Suppressor macrophage (primary cell): Measurements from ENCODE around the gene TRIM31.
"Not testable (repeated sequence)": the region's sequence is repeated elsewhere in the genome, so short reads cannot be mapped to it uniquely, and the experiment has no call there.

ENCODE experiments used
- DNase-seq, 4 experiments: peaks; one replicate each; pipeline ENCODE4 v3.0.0-alpha.2; 2020 to 2022

TRIM31 gene

DNA sequence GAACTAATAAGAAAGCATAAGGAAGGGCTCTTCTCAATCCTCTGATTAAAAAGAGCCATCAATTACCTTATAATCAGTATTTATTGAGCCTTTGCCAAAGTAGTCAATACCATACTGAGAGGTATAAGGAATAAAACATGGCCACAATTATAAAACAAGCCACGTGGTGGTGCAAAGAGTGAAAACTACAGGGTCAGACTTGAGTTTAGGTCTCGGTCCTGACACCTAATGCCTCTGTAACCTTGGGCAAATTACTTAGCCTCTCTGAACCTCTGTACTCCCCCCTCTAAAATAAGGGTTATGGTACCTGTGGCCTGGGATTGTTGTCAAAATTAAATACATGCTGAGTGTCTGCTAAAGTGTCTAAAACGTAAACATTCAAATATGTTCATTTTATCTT, 36.3 kb upstream of the TRIM31 start:
- DNase-seq: no peak

DNA sequence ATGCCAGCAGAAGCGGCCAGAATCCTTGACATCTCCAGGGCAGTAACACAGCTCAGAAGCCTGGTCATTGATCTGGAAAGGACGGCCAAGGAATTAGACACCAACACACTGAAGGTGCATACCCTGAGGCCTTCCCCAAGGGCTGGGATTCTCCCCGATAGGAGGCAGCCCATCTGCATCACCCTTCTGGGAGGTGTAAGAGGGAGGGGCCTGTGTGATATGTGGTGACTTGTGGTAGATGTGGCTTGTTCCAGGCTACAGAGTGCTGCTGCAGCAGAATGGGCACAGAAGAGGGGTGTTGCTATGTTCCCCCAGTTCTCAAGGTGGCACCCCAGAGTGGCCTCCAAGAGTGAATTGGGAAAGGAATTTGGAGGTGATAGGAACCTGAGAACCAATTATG, 34.2 kb upstream of the TRIM31 start:
- no peak for DNase-seq

DNA sequence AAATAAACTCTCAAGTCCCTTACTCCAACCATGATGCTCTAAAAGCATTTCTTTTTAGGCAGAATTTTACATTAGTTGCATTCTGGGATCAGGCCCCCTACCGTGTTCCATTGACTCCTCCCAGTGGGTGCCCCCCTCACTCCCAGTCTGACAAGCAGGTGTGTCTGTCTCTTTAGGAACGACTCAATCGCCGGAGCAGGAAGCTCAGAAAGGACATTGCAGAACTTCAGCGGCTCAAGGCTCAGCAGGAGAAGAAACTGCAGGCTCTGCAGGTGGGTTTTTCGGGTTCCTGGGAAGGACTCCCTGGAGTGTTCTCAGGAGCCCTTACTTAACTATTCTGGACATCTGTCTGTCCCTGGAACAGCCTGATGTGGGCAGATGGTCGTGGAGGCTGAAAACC, 32.9 kb upstream of the TRIM31 start:
- DNase-seq: no peak

DNA sequence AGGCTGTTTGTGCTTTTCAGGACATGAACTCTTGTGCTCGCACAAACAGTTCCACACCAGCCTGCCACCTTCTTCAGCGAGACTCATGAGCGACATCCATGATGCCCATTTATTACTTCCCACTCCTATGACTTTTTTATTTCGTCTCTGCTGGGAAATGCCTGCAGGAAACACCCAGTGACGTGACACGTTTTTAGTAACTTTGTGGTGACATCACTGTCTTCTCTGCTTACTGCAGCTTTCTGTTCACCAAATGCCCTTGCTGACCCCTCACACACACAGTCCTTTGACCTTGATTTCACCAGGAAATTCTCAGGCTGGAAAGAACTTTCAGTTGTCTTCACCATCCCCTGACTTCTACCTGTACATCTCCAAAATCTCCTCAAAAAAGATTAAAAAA, 31.9 kb upstream of the TRIM31 start:
- no peak for DNase-seq

DNA sequence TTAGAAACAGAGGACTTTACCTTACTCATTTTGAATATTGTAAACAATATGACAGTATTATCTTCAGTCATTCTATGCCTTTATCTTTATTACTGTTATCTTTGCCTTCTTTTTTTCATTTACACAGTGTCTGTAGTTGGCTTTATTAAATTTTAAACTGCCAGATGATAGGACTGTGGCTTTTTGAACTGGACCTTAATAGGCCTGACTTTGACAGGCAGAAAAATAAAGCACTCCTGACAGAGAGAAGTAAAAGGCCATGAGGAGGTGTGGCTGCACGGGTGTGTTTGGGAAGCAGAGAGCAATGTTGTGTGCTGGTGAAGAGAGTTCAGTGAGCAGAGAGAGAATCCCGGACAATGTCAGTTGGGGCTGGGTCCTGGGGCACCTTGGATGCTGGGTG, 30.9 kb upstream of the TRIM31 start:
- DNase-seq: no peak

DNA sequence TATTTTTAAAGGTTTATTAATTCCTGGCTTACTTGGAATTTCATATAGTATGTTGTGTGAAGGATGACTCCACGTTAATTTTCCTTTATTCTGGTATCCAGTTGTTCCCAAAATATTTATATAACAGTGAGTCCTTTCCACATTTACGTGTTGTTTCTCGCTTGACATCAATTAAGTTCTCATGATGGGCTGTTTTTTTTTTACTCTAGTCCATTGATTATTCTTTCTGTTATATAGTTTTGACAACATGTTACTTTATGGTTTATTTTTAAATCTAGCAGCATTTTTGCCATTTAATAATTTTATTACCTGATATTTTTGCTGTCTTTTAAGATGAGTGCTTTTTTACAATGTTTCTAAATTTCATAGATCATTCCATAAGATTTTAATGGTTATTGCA, 29.8 kb upstream of the TRIM31 start:
- DNase-seq: no peak

DNA sequence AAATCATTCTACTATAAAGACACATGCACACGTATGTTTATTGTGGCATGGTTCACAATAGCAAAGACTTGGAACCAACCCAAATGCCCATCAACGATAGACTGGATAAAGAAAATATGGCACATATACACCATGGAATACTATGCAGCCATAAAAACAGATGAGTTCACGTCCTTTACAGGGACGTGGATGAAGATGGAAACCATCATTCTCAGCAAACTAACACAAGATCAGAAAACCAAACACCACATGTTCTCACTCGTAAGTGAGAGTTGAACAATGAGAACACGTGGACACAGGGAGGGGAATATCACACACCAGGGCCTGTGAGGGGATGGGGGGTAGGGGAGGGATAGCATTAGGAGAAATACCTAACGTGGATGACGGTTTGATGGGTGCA, 27.4 kb upstream of the TRIM31 start:
- not testable (repeated sequence) for DNase-seq

DNA sequence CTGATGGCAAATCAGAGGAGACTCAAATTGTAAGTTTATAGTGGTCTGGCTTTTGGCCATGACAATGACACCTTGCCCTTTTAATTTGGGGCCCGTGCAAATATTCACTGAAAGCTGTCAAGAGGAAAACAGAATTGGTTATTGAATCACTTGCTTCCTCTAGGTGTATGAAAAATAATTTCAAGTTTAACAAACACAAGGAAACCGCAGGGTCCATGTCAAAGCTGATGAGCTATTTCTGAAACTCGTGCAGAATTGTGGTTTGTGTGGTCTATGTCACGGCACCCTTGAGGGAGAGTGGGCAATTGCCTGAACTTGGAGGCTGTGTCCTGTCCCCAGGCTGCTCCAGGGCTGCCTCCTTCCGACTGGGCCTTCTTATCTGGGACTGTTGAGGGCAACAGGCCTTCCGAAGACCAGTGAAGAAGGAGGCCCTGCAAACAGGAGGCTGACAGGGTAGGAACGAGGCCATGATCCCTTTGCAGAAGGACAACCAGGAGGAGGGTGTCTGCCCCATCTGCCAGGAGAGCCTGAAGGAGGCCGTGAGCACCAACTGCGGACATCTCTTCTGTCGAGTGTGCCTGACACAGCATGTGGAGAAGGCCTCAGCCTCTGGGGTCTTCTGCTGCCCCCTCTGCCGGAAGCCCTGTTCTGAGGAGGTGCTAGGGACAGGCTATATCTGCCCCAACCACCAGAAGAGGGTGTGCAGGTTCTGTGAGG, 23.8 kb upstream of the TRIM31 start:
- no peak for DNase-seq

DNA sequence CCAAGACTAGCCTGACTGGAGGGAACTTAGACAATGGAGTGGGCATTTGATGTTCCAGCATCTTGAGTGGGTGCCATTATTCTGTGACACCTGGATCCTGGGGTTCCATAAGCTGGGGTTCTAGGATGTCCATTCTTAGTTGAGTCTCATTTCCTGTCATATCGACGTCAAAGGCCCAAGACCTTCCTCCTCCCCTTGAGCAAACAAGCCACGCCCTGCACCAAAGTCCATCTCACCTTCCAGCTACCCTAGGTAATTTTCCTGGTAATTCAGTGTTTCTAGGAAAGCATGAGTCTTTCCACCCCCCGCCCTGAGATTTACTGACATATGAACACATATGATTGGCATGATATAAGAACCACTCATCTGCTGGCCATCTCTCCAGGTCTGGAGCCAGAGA, 22.9 kb upstream of the TRIM31 start, which contains the start of gene TRIM40:
Gene TRIM40 (plus strand): TSS at position 384 of the 400 bp plus-strand sequence. CDS start 897 bp downstream, outside the sequence.
- DNase-seq: no peak

DNA sequence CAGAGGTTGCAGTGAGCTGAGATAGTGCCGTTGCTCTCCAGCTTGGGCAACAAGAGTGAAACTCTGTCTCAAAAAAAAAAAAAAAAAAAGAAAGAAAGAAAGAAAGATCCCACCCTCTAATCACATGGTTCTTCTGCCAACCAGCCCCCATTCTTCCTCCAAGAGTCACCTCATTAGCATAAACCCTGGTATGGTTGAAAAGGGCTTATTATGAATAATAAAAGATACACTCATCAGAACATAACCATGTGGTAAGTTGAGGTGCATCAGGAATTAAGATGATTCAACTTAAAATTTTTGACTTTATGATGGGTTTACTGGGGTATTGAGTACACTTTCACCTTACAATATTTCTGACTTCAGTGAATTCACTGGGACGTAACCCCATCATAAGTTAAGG, 22.3 kb upstream of the TRIM31 start:
- no peak for DNase-seq

DNA sequence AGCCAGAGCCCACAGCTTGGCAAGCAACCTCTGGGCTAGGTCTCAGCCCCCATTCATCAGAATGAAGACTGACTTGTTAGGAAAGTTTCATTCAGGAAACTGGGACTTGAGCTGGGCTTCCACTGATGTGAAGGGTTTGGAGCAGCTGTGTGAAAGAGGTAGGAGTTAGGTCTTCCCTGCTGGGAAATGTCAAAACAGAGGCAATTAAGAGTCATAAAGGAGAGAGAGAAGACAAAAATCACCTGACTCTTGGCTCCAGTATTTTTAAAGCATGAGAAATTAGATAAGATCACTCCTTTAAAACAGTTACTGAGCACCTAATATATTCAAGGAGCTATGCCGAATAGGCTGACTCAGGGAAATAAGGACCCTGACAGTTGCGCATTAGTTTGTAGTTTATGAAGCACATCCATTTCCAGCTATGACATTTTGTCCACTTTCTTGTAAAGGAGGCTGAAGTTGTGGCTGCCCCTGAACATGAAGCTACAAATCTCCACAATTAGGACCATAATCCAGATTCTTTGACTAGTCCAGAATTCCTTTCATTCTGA, 19.1 kb upstream of the TRIM31 start:
- no peak for DNase-seq

DNA sequence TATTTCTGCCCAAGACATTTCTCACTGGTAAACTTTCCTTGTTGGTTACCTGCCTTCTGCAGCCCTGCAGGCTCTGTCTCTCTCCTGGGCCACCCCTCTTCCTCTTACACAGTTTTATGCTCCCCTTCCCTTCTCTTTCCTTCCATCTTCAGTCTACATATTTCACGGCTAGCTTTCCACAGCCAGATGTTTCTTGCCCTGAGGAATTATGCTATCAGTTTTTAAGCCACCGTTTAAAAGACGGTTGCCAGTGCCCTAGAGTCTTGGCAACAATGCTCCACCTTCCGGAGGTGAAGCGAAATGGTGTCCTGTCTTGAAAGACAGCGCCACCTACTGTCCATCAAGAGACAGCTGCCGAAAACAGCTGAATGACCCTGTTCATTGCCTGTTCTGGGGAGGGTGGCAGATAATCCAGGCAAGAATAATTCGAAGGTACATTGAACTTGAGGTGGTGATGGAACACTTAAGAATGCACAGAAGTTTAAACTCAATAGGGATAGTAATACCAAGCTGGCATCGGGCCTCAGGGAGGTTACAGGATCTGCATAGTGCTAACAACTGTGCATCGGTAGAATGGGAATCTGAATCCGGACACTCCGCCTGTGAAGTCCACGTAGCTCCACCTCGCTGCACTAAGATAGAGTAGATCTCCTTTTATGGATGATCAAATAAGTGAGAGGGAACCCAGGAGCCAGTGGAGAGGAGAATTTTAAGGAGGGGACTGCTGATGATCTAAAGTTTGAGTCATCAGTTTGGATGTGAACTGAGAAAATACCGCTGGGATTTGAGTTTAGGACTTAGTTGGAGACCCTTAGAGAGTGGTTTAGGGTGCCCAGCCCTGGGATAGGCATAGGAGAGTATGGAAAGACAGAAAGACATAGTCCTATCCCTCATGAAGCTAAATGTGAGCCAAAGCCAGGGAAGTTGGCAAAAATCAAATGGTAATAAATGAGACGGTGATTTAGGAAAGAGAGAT, 18.3 kb upstream of the TRIM31 start:
- peak; percentile 81 to 93 (median 88) for DNase-seq

DNA sequence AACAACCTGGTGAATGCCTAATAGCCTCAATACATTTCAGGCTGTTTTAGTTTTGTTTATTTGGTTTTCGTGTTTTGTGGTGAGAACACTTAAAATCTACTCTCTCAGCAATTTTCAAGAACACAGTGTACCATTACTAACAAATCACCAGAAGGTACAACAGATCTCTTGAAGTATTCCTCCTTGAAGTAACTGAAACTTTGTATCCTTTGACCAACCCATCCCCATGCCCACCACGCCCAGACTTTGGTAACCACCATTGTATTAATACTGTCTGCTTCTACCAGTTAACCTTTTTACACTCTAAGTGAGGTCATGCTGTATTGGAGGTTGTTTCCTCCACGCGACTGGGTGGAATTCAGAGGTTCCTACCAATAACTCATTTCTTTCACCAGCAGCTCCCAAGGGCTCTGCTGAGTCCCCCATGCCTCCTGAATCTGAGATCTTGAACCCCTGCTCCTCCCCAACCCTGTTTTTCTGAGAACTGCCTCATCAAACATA, 17.3 kb upstream of the TRIM31 start:
- DNase-seq: no peak

DNA sequence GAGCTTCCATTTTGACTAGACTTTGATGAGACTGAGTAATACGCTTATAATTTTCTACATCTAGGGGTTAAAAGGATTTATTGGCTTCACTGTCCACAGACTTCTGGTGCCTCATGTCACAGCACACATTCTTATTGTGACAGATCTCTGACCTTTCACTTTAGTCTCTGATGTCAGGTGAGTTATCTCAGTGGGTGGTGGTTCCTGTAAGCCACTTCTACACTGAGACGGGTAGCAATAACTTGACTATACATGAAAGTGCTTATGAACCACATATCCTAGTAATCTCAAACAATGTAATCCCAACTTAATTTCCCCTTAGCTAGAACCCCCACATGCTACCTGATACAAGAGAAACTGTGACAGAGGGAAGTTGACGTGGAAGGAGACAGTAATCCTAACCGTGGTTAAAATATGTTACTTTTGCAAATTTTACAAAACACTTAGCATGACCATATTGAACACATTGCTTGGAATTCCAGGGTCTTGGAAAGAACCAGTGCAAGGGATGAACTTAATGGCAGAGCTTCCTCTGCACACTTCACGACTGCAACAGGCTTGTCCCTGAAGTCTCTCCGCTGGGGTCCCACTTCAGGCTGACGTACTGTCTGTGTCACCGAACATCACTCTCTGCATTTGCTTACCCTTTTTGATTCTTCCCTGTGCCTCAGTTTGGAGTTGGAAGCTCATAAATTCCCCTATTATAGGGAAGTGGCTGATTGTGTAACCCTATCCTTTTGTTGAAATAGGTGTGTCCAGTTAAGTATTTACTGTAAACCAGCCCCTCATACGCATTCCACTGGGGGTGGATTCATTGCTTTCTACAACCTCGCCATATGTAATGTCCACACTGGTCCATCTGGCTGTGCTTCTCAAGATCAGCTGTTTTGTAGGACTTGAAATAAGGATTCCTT, 16.6 kb upstream of the TRIM31 start:
- DNase-seq: peak in 3 of 4 experiments; percentile 12 to 45 (median 32)

DNA sequence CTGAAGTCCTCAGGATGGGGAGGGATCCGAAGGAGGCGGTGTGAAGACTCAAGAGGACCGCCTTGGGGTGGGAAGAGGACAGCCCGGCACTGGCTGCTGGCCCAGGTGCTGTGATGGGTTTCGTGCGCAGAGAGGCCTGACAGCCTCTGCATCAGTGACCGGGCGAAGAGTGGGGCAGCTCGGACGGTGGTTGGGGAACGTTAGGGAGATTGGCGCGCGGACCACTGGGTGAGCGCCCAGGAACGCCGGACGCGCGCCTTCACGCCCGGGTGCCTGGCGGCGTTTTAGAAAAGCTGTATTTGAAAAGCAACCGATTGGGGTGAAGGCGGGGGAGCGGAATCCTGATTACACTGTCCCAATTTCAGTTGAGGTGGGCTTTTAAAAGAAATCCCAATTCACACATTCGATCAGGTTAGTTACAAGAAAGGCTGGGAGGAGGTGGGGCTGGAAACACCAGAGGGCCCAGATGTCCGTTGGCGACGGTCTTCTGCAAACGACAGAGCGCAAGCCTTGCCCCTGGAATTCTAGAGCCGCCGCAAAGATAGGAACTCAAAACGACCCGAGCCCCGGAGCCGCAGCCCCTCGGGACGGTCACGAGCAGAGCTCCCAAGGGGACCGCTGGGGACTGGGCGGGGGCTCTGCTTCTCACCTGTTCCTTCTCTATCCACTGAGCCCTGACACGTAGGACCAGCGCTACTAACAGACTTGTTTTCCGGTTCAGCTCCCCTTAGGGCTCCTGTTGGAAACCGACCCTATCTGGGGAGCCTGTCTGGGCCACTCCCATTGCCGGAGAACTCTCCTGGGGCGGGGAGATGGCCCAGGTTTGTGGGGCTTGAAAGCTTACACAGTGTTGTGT, 14.6 kb upstream of the TRIM31 start:
- DNase-seq: no peak

DNA sequence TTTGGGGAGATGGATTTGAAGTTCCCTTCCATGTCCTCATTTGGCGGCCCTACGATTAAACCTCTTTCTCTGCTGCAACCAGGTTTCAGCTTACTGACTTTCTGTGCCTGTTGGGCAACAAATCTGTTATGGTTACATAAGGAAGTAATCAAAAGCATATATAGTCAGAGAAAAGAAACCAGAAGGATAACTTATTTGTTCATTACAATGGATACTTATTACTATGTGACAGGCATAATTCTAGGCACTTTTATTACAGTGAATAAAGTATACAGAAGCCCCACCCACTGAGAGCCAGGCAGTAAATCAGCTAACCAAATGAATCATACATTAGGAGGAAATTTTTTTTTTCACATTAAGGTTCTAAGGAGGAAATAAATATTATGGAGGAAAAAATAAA, 9.6 kb upstream of the TRIM31 start:
- peak in 3 of 4 experiments; percentile 21 to 44 (median 27) for DNase-seq

DNA sequence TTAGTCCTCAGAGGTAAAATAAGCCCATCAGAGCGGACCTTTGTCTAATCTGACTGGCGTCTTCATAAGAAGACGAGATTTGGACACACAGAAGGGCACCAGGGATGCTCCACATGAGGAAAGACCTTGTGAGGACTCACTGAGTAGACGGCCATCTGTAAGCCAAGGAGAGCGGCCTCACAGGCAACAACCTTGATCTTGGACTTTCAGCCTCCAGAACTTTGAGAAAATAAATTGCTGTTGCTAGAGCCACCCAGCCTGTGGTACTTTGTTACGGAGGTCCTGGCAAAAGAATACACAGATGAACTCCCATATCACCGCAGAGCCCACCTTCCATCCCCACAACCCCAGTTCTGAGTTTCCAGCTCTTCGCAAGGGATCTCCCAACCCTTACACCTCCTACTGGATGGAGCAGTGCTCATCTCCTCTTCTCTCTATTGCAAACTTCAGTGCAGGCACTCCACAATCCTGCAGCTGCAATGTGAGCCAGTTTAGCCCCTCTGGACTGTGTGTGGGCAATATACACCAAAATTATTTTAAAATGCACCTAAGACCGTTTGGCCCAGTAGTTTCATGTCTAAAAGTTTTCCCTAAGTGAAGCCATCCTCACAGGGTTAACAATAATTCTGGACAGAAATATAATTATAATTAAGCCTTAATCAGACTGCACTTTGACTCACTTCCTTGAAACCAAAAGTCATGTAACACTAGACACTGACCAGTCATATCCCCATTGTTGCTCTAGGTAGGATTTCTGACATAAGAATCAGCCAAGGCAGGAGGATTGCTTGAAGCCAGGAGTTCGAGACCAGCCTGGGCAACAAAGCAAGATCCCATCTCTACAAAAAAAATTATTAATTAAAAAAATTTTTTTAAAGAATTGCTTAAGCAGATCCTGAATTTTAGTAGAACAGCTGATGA, 8.8 kb upstream of the TRIM31 start:
- DNase-seq: no peak

DNA sequence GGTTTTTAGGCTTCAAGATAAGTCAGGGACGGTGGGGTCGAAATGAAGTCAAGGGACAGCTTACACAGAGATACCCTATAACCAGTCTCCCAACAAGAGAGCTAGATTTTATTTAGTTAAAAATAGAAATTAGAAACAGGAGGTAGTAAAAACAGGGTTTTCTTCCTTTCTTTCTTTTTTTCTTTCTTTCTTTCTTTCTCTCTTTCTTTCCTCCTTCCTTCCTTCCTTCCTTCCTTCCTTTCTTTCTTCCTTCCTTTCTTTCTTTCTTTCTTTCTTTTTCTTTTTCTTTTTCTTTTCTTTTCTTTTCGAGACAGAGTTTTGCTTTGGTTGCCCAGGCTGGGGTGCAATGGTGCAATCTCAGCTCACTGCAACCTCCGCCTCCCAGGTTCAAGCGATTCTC, 5.8 kb upstream of the TRIM31 start:
- DNase-seq: not testable (repeated sequence)

DNA sequence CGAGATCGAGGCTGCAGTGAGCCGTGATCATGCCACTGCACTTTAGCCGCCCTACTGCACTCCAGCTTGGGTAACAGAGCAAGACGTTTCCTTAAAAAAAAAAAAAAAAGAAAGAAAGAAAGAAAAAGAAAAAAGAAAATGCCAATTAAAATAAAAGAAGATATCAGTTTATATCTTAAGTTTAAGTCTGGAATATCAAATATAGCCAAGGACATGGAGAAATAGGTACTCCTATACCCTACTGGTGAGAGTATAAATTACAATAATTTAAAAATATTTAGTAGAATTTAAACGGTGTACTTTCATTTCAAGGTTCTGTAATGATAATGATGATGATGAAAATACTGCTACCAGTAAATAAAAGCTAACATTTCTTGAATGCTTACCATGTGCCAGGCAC, 3.8 kb upstream of the TRIM31 start:
- DNase-seq: no peak

DNA sequence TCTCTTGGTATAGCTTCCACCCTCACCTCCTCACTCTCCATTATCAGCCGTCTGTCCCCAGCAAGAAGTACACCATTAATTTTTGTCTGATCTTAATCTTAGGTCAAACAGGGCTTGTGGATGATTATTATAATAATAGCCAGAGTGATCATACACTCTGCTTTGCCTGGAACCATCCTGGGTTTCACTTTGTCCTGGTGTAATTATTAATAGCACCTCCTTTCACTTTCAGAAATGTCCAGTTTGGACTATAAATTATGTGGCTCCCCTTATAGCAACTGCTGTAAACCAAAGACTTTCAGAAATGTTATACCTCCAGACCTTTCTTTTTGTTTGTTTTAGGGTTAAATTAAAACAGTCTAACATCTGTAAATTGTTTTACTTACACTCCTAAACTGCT, 951 bp upstream of the TRIM31 start:
- DNase-seq: no peak
